IMR-90 (cell line): Measurements from ENCODE around the gene OR51A7. TPM values are rescaled to one million over a fixed set of nuclear protein-coding genes. Genes with fewer than 3 reads are reported as not detected.
A peak's percentile ranks its signal among the peaks of the same experiment; 100 is the strongest.

Source experiments
- ATAC-seq: fragments of 200-7000 bp; cut with Tn5 transposase; 2 replicates; pipeline ENCODE4 v1.9.1; 2020; ENCODE audit warnings: low read depth, mild to moderate bottlenecking, moderate library complexity
- BruUV-seq: library from RNA; stranded (reverse); fragments of 400-500 nt; replicated peaks from 2 replicates; lab custom pipeline; 2021; lab: Mats Ljungman, UMichigan
- CTCF ChIA-PET: fragments of 300-600 bp; formaldehyde crosslinking; extraction: SDS; loops from one replicate; lab custom pipeline; 2021; ENCODE audit warnings: antibody characterized with exemption; lab: Yijun Ruan, JAX
- POLR2A ChIA-PET: fragments of 300-600 bp; sonication (Branson Sonifier 250); formaldehyde crosslinking; loops from one replicate; lab custom pipeline; 2022; ENCODE audit warnings: antibody characterized with exemption; ENCODE audit not compliant: unreplicated experiment; lab: Charles Lee
- DNase-seq: peaks from one replicate; pipeline ENCODE4 v3.0.0; 2013
- H2AFZ ChIP-seq: replicated peaks from 2 replicates; pipeline ENCODE3; 2013; ENCODE audit warnings: low read length, mild to moderate bottlenecking; ENCODE audit not compliant: poor library complexity
- H2AK5ac ChIP-seq: 2 replicates; pipeline ENCODE4 v1.6.1; 2013; ENCODE audit warnings: low read depth, low read length, inconsistent platforms
- H2AK9ac ChIP-seq: replicated peaks from 2 replicates; pipeline ENCODE3; 2013; ENCODE audit warnings: mild to moderate bottlenecking, low read depth, low read length, moderate library complexity; ENCODE audit not compliant: poor library complexity
- H2BK120ac ChIP-seq: 2 replicates; pipeline ENCODE4 v1.6.1; 2013; ENCODE audit warnings: low read depth, low read length, inconsistent platforms
- H2BK15ac ChIP-seq: 3 replicates; pipeline ENCODE4 v1.6.1; 2013; ENCODE audit warnings: low read depth, low read length, inconsistent platforms
- H2BK20ac ChIP-seq: 2 replicates; pipeline ENCODE4 v1.6.1; 2013; ENCODE audit warnings: low read depth, mild to moderate bottlenecking, inconsistent platforms, low read length, moderate library complexity
- H2BK5ac ChIP-seq: 2 replicates; pipeline ENCODE4 v1.6.1; 2013; ENCODE audit warnings: mild to moderate bottlenecking, low read depth, low read length, inconsistent platforms; ENCODE audit not compliant: poor library complexity, severe bottlenecking
- H3K14ac ChIP-seq: replicated peaks from 2 replicates; pipeline ENCODE4 v1.6.1; 2013; ENCODE audit warnings: low read depth, low read length, inconsistent platforms
- H3K18ac ChIP-seq: 2 replicates; pipeline ENCODE4 v1.6.1; 2013; ENCODE audit warnings: low read depth, low read length, control low read depth
- H3K23ac ChIP-seq: 2 replicates; pipeline ENCODE4 v1.6.1; 2013; ENCODE audit warnings: low read depth, low read length, inconsistent platforms
- H3K27ac ChIP-seq: 2 replicates; pipeline ENCODE4 v1.5.1; 2013; ENCODE audit warnings: mild to moderate bottlenecking, control low read depth, low read length; ENCODE audit not compliant: insufficient read depth
- H3K27me3 ChIP-seq: 2 replicates; pipeline ENCODE4 v1.6.1; 2013; ENCODE audit warnings: low read length; ENCODE audit not compliant: control insufficient read depth, insufficient read depth
- H3K36me3 ChIP-seq: 2 replicates; pipeline ENCODE4 v1.6.1; 2013; ENCODE audit warnings: low read length, mixed read lengths; ENCODE audit not compliant: control insufficient read depth, insufficient read depth
- H3K4ac ChIP-seq: 2 replicates; pipeline ENCODE4 v1.6.1; 2013; ENCODE audit warnings: low read depth, low read length, inconsistent platforms
- H3K4me1 ChIP-seq: 2 replicates; pipeline ENCODE4 v1.6.1; 2013; ENCODE audit warnings: low read length, mixed read lengths; ENCODE audit not compliant: control insufficient read depth, insufficient read depth
- H3K4me2 ChIP-seq: 2 replicates; pipeline ENCODE4 v1.6.1; 2013; ENCODE audit warnings: low read depth, mild to moderate bottlenecking, control low read depth, low read length, moderate library complexity
- H3K4me3 ChIP-seq: 2 replicates; pipeline ENCODE4 v1.5.1; 2013; ENCODE audit warnings: low read depth, mild to moderate bottlenecking, control low read depth, low read length, moderate library complexity; ENCODE audit not compliant: insufficient read depth
- H3K56ac ChIP-seq: 2 replicates; pipeline ENCODE4 v1.6.1; 2013; ENCODE audit warnings: low read length, inconsistent platforms; ENCODE audit not compliant: insufficient read depth; ENCODE audit errors: extremely low read depth
- H3K79me1 ChIP-seq, 2 experiments: 2 replicates each; pipeline ENCODE4 v1.6.1; 2013; ENCODE audit warnings: low read length in 2 of 2, inconsistent platforms in 1 of 2, low read depth in 1 of 2
- H3K9ac ChIP-seq: 2 replicates; pipeline ENCODE4 v1.6.1; 2013; ENCODE audit warnings: low read depth, low read length, control low read depth
- H3K9me1 ChIP-seq: 2 replicates; pipeline ENCODE4 v1.6.1; 2013; ENCODE audit warnings: low read length, inconsistent platforms; ENCODE audit not compliant: insufficient read depth
- H3K9me3 ChIP-seq: 2 replicates; pipeline ENCODE4 v1.6.1; 2013; ENCODE audit warnings: low read length; ENCODE audit not compliant: control insufficient read depth, insufficient read depth
- H4K20me1 ChIP-seq: 2 replicates; pipeline ENCODE4 v1.6.1; 2013; ENCODE audit warnings: low read length, inconsistent platforms; ENCODE audit not compliant: insufficient read depth
- H4K5ac ChIP-seq: 2 replicates; pipeline ENCODE4 v1.6.1; 2013; ENCODE audit warnings: mild to moderate bottlenecking, low read depth, low read length, control low read depth
- H4K8ac ChIP-seq, 2 experiments: 2 replicates each; pipeline ENCODE4 v1.6.1; 2013; ENCODE audit warnings: low read depth in 2 of 2, low read length in 2 of 2, control low read depth in 1 of 2, inconsistent platforms in 1 of 2
- H4K91ac ChIP-seq: 2 replicates; pipeline ENCODE4 v1.6.1; 2013; ENCODE audit warnings: low read depth, low read length, inconsistent platforms; ENCODE audit not compliant: insufficient read depth
- FOS ChIP-seq: fragments of 150-350 bp; IDR thresholded peaks from 2 replicates; pipeline ENCODE4 v1.6.1; 2016; ENCODE audit warnings: low read depth, low read length
- NFE2L2 ChIP-seq: fragments of 150-350 bp; IDR thresholded peaks from 2 replicates; pipeline ENCODE4 v1.6.1; 2016; ENCODE audit warnings: low read depth, mild to moderate bottlenecking, low read length
- WGBS, 2 experiments: methylation state at CpG; one replicate each; pipeline versions ENCODE4 v1.1.5 to v1.1.7; 2013; ENCODE audit warnings: missing lambda C conversion rate in 2 of 2; ENCODE audit not compliant: insufficient read length in 1 of 2; ENCODE audit errors: extremely low coverage in 2 of 2; 5-methylcytosine and 5-hydroxymethylcytosine counted together
- dilution Hi-C: fragments of 300-500 bp; cut with HindIII; formaldehyde crosslinking; loops from one replicate; pipeline ENCODE4 v1.14.3; 2018; ENCODE audit warnings: low sequenced_read_pairs; ENCODE audit not compliant: unreplicated experiment
- in situ Hi-C: fragments of 300-500 bp; cut with MboI; formaldehyde crosslinking; loops from 3 replicates; pipeline ENCODE4 v1.14.3; 2019; ENCODE audit warnings: low sequenced_read_pairs, inconsistent platforms, mixed read lengths
- intact Hi-C: fragments of 100-400 bp; cut with micrococcal nuclease; formaldehyde crosslinking; loops from 2 replicates; pipeline ENCODE4 v1.10.0; 2022
- polyA plus RNA-seq, 3 experiments: library from polyadenylated mRNA; depleted of rRNA; stranded (reverse); fragments of >200 nt; gene quantifications; 2 replicates each; pipeline ENCODE4 v1.2.3, GENCODE V29; 2012; ENCODE audit warnings: low replicate concordance in 1 of 3
- total RNA-seq: library from RNA; depleted of rRNA; stranded (reverse); fragments of >200 nt; gene quantifications from 2 replicates; pipeline ENCODE4 v1.2.3, GENCODE V29; 2012

OR51A7 gene
- total and polyA plus RNA-seq, 2 of the 4 experiments (the other 2 are of a cell fraction) = not detected

DNA sequence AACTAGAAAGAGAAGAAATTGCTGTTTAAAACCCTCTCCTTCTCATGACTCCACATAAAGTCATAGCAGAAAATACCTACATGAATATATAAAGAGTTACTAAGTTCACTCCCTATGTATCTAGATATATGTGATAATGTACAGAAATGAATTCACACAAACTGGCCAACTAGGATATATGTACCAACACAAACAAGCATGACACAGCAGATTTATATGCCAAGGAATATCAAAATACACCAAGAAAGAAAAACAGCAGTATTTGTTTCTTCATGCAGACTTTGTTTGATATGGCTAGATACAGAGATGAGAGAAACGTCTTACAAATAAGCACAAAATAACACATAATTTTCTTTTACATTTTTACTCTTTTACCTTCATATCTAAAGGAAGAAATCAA is 18.7 kb downstream of the OR51A7 start:
- H2BK5ac ChIP-seq = no peak overlapping the region
- H3K56ac ChIP-seq = no peak overlapping the region
- H3K18ac ChIP-seq = no peak overlapping the region
- no peak overlapping the region for H2BK15ac ChIP-seq
- H2AK9ac ChIP-seq = no peak overlapping the region
- no peak overlapping the region for H2AFZ ChIP-seq
- no peak overlapping the region for H3K9ac ChIP-seq
- whole genome bisulfite sequencing, 2 experiments = no CpG with 5 or more reads among the region's 1 CpG
- no peaks in the 10 kb centered on the region; the same call in 1 of the 2 replicates for H3K4me1 ChIP-seq
- no peak overlapping the region for H2BK120ac ChIP-seq
- TF ChIP-seq NFE2L2 (peak; percentile 74), FOS (no peak)
- BruUV-seq = no TSS peak
- H4K5ac ChIP-seq = no peak overlapping the region
- no peak overlapping the region for H4K8ac ChIP-seq
- no peaks in the 10 kb centered on the region for H3K9me3 ChIP-seq
- POLR2A ChIA-PET = no interaction called here
- CTCF ChIA-PET = no interaction called here
- no peaks in the 10 kb centered on the region for H4K20me1 ChIP-seq
- H3K9me1 ChIP-seq = no peaks in the 10 kb centered on the region
- no peak overlapping the region for H3K23ac ChIP-seq
- H3K36me3 ChIP-seq = no peaks in the 10 kb centered on the region
- in situ Hi-C loops (no loop called here), intact Hi-C loops (no loop called here), dilution Hi-C loops (no loop called here)
- H3K27me3 ChIP-seq = peaks cover 2% of the 10 kb centered on the region; the same call in 1 of the 2 replicates
- H3K4me3 ChIP-seq = no peak overlapping the region
- no peak overlapping the region for H3K4ac ChIP-seq
- ATAC-seq (no peak), DNase-seq (no peak)
- H3K4me2 ChIP-seq = no peak overlapping the region
- H2AK5ac ChIP-seq = no peak overlapping the region
- no peak overlapping the region for H3K27ac ChIP-seq
- H2BK20ac ChIP-seq = no peak overlapping the region
- H4K91ac ChIP-seq = no peak overlapping the region
- H3K79me1 ChIP-seq = no peaks in the 10 kb centered on the region
- H3K14ac ChIP-seq = no peak overlapping the region
